Kidney epithelial cell (primary cell): ENCODE measurements around the gene SALL4. TPM values are rescaled to one million over a fixed set of nuclear protein-coding genes. Genes with fewer than 3 reads are reported as not detected.

Experiments used
- DNase-seq: peaks from one replicate; pipeline ENCODE4 v3.0.0-alpha.2; 2010; ENCODE audit warnings: low read depth
- H3K27me3 ChIP-seq: 2 replicates; pipeline ENCODE4 v1.6.0; 2011; ENCODE audit warnings: low read length; ENCODE audit not compliant: control insufficient read depth, insufficient read depth
- H3K36me3 ChIP-seq: 2 replicates; pipeline ENCODE4 v1.5.1; 2011; ENCODE audit warnings: low read length; ENCODE audit not compliant: control insufficient read depth, insufficient read depth
- H3K4me3 ChIP-seq: 2 replicates; pipeline ENCODE4 v1.5.1; 2011; ENCODE audit warnings: low read depth, mild to moderate bottlenecking, control low read depth, low read length
- total RNA-seq: library from RNA; depleted of rRNA; stranded (reverse); fragments of >200 nt; gene quantifications from 2 replicates; pipeline ENCODE4 v1.2.3, GENCODE V29; 2015
- TF ChIP-seq, protein P1 (sequence below): IDR thresholded peaks from 2 replicates; pipeline ENCODE4 v1.5.1; 2011; ENCODE audit warnings: mild to moderate bottlenecking, moderate library complexity, low read length, control low read depth, inconsistent platforms; ENCODE audit not compliant: insufficient read depth, poor library complexity, severe bottlenecking

SALL4 gene
- total RNA-seq, result 4.4 and 5.3 TPM in 2 replicates

DNA sequence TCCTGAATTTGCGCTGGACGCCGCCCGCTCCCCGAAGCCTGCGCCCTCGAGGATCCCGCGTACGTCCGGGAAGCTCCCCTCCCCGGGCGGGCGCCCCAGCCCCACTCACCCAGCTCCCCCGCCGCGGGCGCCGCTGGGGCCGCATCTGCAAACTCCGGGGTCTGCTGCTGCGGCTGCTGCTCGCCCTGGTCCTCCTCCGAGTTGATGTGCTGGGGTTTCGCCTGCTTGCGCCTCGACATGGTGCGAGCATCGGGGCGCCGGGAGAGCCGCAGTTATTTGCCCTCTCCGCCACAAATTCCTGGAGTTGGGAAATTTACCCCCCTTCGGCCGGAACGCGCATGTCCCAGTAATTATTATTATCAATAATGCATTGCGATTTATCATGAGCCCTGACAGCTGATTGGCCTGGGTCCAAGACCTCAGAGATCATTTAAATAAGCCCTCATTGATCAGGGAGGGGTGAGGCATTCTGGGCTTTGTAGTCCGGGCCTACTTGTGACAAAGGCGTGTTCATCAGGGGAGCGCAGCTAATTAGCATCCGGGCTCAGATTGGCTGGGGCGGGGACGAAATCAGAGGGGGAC is at the start of gene SALL4:
Gene SALL4 (minus strand): TSS at position 352 of the 582 bp plus-strand sequence. CDS start 113 bp downstream, at position 239.
- H3K4me3 ChIP-seq, result peak within 1 kb of the TSS; percentile 44
- H3K36me3 ChIP-seq, result no peaks in the 10 kb centered on the region
- TF ChIP-seq, protein P1, sequence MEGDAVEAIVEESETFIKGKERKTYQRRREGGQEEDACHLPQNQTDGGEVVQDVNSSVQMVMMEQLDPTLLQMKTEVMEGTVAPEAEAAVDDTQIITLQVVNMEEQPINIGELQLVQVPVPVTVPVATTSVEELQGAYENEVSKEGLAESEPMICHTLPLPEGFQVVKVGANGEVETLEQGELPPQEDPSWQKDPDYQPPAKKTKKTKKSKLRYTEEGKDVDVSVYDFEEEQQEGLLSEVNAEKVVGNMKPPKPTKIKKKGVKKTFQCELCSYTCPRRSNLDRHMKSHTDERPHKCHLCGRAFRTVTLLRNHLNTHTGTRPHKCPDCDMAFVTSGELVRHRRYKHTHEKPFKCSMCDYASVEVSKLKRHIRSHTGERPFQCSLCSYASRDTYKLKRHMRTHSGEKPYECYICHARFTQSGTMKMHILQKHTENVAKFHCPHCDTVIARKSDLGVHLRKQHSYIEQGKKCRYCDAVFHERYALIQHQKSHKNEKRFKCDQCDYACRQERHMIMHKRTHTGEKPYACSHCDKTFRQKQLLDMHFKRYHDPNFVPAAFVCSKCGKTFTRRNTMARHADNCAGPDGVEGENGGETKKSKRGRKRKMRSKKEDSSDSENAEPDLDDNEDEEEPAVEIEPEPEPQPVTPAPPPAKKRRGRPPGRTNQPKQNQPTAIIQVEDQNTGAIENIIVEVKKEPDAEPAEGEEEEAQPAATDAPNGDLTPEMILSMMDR, result no peak
- no peak for DNase-seq
- peaks cover 14% of the 10 kb centered on the region for H3K27me3 ChIP-seq

DNA sequence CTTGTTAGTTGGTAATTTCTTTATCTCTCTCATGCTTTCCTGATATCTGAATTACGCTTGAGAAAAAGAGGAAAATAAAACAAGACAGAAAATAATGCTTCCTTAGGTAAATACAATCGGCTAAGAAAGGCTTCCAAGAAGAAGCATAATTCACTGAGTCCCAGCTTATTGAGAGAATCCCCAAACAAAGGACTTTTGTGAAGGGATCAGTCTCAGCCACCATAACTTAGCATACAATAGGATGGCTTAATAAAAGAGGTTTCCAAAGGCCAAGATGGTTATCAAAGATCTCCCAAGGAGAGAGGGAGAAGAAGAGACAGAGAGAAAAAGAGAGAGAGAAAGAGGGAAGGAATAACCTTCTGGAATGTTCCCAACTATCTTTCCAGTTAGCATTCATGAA is 46.0 kb upstream of the SALL4 start:
- Histone ChIP-seq H3K4me3 (no peak overlapping the region), H3K36me3 (no peaks in the 10 kb centered on the region), H3K27me3 (no peaks in the 10 kb centered on the region)
- TF ChIP-seq, protein P1, result no peak
- DNase-seq, result no peak

DNA sequence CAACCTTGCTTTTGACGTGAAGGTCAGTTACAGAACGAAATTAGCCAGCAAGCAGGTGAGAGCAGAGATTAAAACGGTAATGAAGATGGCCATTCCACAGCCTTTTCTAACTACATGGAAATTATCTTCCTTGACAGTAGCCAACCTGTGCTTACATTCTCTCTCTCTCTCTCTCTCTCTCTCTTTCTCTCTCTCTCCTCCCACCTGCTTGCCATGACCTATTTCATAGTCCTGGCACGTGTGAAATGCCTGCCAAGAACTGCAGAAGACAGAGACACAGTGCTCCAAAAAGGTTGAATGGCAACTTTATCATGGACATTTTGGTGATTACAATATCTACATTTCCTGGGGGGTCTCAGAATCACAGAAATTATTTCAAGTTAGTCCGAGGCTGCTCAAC is 38.5 kb upstream of the SALL4 start:
- H3K27me3 ChIP-seq, result no peaks in the 10 kb centered on the region
- H3K4me3 ChIP-seq, result no peak overlapping the region
- no peak for DNase-seq
- TF ChIP-seq, protein P1, result no peak
- H3K36me3 ChIP-seq, result no peaks in the 10 kb centered on the region

DNA sequence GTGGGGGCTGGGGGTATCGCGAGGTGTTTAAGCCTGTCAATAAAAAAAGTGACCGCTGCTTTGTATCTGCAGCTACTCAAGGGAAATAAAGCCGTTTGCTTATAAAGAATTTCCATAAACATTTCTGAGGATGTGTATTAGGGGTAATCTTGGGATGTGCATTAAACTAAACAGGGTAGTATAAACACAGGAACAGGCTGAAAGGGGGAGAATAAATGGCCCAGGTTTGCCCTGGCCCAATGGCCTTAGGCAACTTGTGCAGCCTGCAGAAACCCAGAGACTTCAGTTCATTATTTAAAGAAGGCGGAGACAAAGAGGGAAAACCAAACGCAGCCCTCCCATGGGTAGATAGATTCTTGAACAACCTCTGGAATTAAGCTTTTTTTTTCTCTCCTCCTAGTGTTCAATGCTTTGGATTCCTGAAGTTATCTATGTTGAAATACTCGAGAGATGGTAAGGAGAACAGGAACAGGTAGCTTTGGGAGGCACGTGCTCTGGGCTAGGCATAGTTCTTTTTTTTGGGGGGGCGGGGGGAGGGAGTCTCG is 35.6 kb upstream of the SALL4 start:
- Histone ChIP-seq H3K36me3 (no peaks in the 10 kb centered on the region), H3K27me3 (no peaks in the 10 kb centered on the region), H3K4me3 (no peak overlapping the region)
- DNase-seq, result no peak
- TF ChIP-seq, protein P1, result no peak

DNA sequence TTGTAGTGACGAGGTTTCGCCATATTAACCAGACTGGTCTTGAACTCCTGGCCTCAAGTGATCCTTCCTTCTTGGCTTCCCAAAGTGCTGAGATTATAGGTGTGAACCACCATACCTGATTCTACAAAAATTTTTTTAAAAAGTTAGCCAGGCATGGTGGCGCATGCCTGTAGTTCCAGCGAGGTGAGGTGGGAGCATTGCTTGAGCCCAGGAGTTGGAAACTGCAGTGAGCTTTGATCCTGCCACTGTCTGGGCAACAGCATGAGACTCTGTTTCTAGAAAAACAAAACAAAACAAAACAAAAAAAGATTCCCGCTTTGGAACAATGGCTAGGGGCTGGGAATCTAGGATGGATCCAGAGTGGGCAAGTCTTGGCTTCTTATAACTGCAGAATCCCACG is 35.1 kb upstream of the SALL4 start:
- no peaks in the 10 kb centered on the region for H3K27me3 ChIP-seq
- H3K36me3 ChIP-seq, result no peaks in the 10 kb centered on the region
- DNase-seq, result no peak
- H3K4me3 ChIP-seq, result no peak overlapping the region
- TF ChIP-seq, protein P1, result no peak

DNA sequence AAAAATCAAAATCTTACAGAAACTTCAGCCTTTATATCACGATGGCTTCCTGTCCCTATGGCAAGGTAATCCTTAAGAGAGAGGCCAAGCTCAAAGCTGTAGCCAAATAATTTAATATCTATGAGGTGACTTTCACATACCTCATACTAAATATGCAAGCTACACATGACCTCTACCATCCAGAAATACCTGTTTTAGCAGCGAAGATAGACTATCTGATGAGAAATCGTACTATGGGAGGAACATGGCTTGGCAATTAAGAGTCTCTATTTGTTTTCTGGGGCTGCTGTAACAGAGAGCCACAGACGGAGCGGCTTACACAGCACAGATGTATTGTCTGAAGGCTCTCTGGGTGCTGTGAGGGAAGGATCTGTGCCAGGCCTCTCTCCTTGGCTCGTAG is 31.0 kb upstream of the SALL4 start:
- Histone ChIP-seq H3K27me3 (no peaks in the 10 kb centered on the region), H3K36me3 (no peaks in the 10 kb centered on the region), H3K4me3 (no peak overlapping the region)
- no peak for DNase-seq
- TF ChIP-seq, protein P1, result no peak
